IPS-18a (cell line): ENCODE results near the gene AK8.

Experiments
- H3K27ac ChIP-seq: one replicate; pipeline ENCODE4 v1.5.1; 2013; ENCODE audit warnings: low read length
- H3K27me3 ChIP-seq: one replicate; pipeline ENCODE4 v1.6.1; 2013; ENCODE audit warnings: mild to moderate bottlenecking, low read length; ENCODE audit not compliant: control insufficient read depth, insufficient read depth
- H3K36me3 ChIP-seq: one replicate; pipeline ENCODE4 v1.6.1; 2013; ENCODE audit warnings: low read depth, low read length; ENCODE audit not compliant: control insufficient read depth
- H3K4me1 ChIP-seq: one replicate; pipeline ENCODE4 v1.6.1; 2013; ENCODE audit warnings: low read depth, low read length; ENCODE audit not compliant: control insufficient read depth
- H3K4me3 ChIP-seq: one replicate; pipeline ENCODE4 v1.5.1; 2013; ENCODE audit warnings: low read length
- H3K9ac ChIP-seq: one replicate; pipeline ENCODE4 v1.6.1; 2013; ENCODE audit warnings: mild to moderate bottlenecking, low read length, moderate library complexity
- H3K9me3 ChIP-seq: one replicate; pipeline ENCODE4 v1.6.1; 2013; ENCODE audit warnings: low read depth, low read length; ENCODE audit not compliant: control insufficient read depth

Gene AK8

DNA sequence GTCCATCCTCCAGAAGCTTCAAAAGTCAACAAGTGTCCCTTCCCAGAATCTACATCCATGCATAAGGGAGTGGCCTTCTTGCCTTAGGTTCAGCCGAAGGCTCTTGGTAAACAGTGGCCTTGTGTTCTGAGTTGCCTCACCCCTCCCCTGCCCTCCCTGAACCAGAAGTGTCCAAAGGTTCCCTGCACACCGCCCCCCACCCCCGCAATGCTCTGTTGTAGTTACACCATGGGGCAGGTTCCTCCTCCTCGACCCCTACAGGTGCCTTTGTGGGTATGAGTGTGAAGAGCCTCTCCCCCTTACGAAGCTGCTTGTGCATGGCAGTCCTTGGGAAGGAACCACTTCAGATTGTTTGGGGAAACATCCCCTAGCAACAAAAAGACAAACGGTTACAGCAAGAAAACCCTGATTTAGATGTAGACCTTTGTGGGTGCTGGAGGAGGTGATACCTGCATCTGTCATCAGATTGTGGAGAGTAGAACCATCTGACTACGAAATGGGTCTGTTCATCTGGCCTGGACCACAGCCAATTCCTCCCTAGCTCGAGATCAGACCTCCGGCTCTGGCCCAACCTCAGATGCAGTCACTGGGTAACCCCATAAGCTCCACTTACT is 7.7 kb upstream of the AK8 start:
- Histone ChIP-seq H3K4me1 (no peaks in the 10 kb centered on the region), H3K4me3 (no peak overlapping the region), H3K27ac (no peak overlapping the region), H3K9me3 (no peaks in the 10 kb centered on the region), H3K9ac (no peak overlapping the region), H3K27me3 (no peaks in the 10 kb centered on the region), H3K36me3 (no peaks in the 10 kb centered on the region)

DNA sequence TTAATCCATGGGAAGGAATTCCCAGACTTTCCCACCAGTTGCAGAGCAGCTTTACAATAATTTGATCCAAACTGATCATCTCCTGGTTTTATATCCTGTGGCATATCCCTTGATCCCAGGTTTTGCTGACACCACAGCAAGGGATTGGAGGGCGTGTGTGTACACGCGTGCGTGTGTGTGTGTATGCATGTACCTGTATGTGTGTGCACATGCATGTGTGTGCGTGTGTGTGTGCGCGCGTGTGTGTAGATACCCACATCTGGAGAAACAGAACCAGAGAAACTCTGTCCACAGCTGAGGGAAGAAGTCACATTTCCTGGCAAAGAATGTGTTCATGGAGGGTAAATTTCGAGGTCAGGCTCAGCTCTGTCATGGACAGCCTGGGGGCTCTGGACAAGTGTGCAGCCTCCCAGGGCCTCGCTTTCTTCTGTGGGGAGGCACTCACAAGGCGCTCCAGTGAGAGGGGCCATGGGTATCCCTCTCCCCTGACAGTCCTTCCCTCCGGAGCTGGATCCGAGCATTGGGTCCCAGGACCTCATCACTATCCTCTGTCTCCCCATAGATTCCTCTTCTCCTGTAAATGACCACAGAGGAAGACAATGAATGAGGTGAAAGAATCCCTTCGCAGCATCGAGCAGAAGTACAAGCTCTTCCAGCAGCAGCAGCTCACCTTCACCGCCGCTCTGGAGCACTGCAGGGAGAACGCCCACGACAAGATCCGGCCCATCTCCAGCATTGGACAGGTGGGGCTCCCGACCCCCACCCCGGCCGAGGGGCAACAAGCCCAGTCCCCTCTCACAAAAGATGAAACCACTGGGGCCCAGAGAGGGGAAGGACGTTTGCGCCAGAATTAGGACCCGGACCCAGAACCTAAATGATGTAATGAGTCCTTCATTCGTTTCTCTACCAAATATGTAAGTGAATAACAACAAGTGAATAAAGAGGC is 5.5 kb upstream of the AK8 start:
- no peak overlapping the region for H3K9ac ChIP-seq
- H3K9me3 ChIP-seq: no peaks in the 10 kb centered on the region
- H3K27ac ChIP-seq: no peak overlapping the region
- H3K4me1 ChIP-seq: no peaks in the 10 kb centered on the region
- H3K4me3 ChIP-seq: no peak overlapping the region
- H3K36me3 ChIP-seq: no peaks in the 10 kb centered on the region
- peaks cover 14% of the 10 kb centered on the region for H3K27me3 ChIP-seq

DNA sequence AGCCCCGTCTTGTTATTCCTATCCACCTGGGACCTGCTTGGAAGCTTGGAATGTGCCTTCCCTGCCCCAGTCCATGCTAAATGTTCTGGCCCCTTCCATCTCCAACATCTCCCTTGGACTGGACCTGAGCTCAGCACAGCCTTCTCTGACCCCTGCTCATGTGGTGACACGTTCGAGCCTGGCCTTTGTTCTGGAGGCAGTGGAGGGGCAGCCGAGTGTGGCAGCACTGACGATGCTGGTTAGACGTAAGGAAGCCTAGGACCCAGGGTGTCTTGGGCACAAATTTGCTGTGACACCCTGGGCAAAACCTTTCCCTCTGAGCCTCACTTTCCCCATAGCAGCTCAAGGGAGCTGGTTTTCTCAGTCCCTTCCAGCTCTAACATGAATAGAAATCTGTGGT is 4.5 kb upstream of the AK8 start:
- H3K9ac ChIP-seq: no peak overlapping the region
- H3K9me3 ChIP-seq: no peaks in the 10 kb centered on the region
- H3K27ac ChIP-seq: no peak overlapping the region
- peaks cover 18% of the 10 kb centered on the region for H3K27me3 ChIP-seq
- H3K4me3 ChIP-seq: no peak overlapping the region
- no peaks in the 10 kb centered on the region for H3K4me1 ChIP-seq
- no peaks in the 10 kb centered on the region for H3K36me3 ChIP-seq

DNA sequence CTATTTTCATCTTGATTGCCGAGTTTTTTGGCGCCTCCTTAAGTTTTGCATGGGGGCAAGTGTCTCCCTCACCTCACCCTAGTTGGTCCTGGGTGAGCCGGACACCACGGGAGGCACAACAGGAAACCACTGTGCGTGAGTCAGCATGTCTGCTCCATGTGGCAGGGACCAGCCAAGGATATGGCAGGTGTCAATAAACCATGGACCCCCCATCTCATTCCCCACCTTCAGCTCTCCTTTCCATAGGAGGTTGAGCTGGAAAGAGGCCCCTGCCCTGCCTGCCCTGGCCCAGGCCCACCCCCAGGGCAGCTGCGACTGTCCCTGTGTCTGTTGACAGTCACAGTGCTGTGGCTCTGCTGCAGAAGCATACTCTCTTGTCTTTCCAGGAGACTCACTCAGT is 3.7 kb upstream of the AK8 start:
- Histone ChIP-seq H3K9ac (no peak overlapping the region), H3K9me3 (no peaks in the 10 kb centered on the region), H3K36me3 (no peaks in the 10 kb centered on the region), H3K27me3 (peaks cover 26% of the 10 kb centered on the region), H3K4me3 (no peak overlapping the region), H3K4me1 (no peaks in the 10 kb centered on the region), H3K27ac (no peak overlapping the region)

DNA sequence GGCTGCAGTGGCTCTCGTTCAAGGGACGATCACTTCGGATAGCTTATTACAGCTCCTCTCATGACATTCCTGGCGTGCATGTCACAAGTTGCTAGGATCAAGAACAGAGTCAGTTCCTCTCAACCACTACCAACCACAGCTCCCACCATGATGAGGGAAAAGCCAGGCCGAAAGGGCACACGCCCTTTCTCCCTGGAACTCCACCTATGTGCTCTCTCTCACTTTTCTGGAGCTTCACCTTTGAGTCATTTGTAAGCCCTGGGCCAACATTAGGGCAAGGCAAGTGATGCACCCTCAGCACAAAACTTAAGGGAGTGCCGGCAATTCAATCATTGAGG is 2.2 kb upstream of the AK8 start:
- H3K4me3 ChIP-seq: no peak overlapping the region
- no peak overlapping the region for H3K27ac ChIP-seq
- no peaks in the 10 kb centered on the region for H3K9me3 ChIP-seq
- H3K36me3 ChIP-seq: no peaks in the 10 kb centered on the region
- no peak overlapping the region for H3K9ac ChIP-seq
- peaks cover 27% of the 10 kb centered on the region for H3K27me3 ChIP-seq
- no peaks in the 10 kb centered on the region for H3K4me1 ChIP-seq

DNA sequence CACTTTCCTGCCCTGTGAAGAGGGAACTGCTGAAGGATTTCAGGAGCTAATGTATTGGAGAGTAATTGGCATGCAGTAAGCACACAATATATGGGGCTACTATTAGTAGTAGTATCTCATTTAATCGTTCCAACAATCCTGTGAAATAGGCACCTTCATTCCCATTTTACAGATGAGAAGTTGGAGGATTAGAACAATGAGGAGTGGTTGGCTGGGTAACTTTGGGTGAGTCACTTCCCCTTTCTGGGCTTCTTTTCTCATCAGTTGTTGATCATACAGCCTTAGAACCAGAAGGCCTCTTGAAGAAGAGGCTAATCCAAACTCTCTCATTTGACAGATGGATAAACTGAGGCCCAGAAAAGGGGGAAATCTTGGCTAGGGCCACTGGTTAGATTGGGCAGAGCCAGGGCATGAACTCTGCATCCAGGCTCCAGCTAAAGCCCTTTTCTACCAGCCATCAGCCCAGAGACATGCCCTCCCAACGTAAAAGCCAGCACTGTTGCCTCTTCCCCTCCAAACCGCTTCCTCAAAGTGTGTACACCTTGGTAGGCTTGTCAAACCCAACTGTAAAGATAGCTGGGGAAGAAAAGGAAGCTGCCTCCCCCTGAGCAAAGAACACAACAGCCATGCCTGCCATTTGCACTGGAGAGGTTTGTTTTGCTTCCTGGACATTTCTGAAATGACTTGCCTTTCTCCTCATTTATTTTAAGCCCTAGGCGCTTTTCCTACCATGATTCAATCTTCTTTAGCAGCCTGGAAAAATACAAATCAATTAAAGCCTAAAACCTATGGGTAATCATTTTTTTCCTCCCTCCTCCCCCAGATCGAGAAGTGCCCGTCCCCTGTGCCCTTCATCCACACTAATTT is 1.6 kb upstream of the AK8 start:
- H3K9ac ChIP-seq: no peak overlapping the region
- H3K4me3 ChIP-seq: no peak overlapping the region
- H3K27me3 ChIP-seq: peaks cover 27% of the 10 kb centered on the region
- no peak overlapping the region for H3K27ac ChIP-seq
- no peaks in the 10 kb centered on the region for H3K4me1 ChIP-seq
- no peaks in the 10 kb centered on the region for H3K9me3 ChIP-seq
- H3K36me3 ChIP-seq: no peaks in the 10 kb centered on the region

DNA sequence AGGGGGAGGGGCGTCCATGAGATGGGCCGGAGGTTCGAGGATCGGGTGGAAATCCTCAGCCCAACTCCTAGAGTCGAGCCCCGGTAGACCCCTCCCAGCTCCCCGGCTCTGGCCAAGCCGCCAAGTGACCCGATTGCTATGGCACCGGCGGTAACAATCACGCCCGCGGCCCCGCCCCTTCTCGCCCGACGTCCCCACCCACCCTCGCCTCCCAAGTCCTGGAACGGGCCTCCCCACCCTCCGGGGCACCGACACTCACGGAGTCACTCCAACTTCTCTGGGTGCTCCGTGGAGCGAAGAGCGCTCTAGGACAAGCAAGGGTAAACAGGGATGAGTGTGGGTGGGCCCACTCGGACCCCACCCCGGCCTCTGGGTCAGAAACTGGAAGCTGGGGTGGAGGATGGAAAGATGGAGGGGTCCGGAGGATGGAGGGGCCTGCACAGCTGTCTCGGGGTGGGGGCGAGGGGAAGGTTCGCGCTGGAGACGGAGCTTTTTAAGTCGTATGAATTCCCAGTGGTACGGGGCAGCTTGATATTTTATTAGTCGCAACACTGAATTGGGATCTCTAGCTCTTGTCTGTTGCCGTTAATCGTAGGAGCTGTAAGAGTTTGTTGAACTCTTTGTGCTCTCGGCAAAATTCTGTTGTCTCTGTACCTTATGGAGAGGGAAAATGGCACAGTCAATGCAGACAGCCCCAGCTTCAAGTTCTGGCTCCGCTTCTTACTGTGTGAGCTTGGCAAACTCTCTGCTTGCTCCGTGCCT is 792 bp upstream of the AK8 start, which contains the start of gene SPACA9:
TSS of gene SPACA9 (plus strand) at position 204 of the 762 bp plus-strand sequence. CDS start 5,050 bp downstream, outside the sequence.
- H3K27ac ChIP-seq: no peak within 1 kb of the TSS

DNA sequence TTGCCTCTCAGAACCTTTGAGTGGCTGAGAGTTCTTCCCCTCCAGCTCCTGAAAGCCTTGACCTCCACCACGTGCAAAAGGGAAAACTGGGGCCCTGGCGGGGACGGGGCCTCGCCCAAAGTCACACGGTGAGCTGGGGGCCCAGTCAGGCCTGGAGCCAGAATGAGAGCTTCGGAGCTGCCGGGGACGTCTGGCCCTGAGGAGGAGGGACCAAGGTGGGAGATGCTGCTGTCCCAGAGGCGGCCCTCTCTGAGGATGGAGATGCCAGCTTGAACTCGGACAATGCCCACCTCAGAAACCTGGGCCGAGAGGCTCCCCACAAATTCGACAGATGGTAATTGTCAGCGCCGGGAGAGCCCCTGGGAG is 643 bp downstream of the AK8 start:
- no peak overlapping the region for H3K27ac ChIP-seq
- peaks cover 27% of the 10 kb centered on the region for H3K27me3 ChIP-seq
- no peaks in the 10 kb centered on the region for H3K4me1 ChIP-seq
- no peak overlapping the region for H3K9ac ChIP-seq
- no peaks in the 10 kb centered on the region for H3K9me3 ChIP-seq
- H3K36me3 ChIP-seq: no peaks in the 10 kb centered on the region
- H3K4me3 ChIP-seq: peak overlapping the region; percentile 91

More for the DNA sequence above, 792 bp upstream of the AK8 start, which contains the start of gene SPACA9:
- Histone ChIP-seq H3K36me3 (no peaks in the 10 kb centered on the region), H3K27me3 (peaks cover 27% of the 10 kb centered on the region), H3K9me3 (no peaks in the 10 kb centered on the region), H3K4me3 (peak within 1 kb of the TSS; percentile 91), H3K4me1 (no peaks in the 10 kb centered on the region), H3K9ac (peak within 1 kb of the TSS; percentile 70)

DNA sequence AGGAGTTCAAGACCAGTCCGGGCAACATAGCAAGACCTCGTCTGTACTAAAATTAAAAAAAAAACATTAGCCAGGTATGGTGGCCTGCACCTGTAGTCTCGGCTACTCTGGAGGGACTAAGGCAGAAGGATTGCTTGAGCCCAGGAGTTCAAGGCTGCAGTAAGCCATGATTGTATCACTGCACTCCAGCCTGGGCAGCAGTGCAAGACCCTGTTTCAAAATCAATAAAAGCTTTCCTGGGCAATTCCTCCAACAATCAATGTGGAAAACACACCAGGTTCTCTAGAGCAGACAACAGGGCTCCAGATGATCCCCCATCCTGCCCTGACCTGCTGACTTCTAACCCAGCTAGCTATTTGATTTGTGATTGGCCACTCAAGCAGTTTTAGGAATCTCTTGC is 1.2 kb downstream of the AK8 start:
- Histone ChIP-seq H3K9me3 (no peaks in the 10 kb centered on the region), H3K4me3 (no peak overlapping the region), H3K4me1 (no peaks in the 10 kb centered on the region), H3K27me3 (peaks cover 27% of the 10 kb centered on the region), H3K36me3 (no peaks in the 10 kb centered on the region), H3K9ac (no peak overlapping the region), H3K27ac (no peak overlapping the region)

DNA sequence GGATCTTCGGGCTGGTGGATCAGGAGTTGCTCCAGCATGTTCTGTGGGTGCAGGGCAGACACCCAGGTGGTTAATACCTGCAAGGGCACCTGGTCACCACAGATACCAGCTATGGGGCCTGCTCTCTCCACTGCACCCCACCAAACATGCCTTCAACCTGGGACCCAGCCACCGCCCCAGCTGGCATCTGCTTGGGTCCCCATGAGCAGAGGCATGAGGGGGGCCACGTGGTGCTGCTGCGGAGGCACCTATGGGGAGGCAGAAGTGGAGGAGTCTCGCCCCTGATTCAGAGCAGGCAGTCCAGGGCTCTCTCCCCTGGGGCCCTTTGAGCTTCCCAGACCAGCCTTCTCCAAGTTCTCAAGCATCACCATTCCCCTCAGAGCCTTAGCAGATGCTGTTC is 2.9 kb downstream of the AK8 start:
- Histone ChIP-seq H3K27ac (no peak overlapping the region), H3K4me1 (no peaks in the 10 kb centered on the region), H3K36me3 (no peaks in the 10 kb centered on the region), H3K27me3 (peaks cover 27% of the 10 kb centered on the region), H3K4me3 (no peak overlapping the region), H3K9me3 (no peaks in the 10 kb centered on the region), H3K9ac (no peak overlapping the region)

DNA sequence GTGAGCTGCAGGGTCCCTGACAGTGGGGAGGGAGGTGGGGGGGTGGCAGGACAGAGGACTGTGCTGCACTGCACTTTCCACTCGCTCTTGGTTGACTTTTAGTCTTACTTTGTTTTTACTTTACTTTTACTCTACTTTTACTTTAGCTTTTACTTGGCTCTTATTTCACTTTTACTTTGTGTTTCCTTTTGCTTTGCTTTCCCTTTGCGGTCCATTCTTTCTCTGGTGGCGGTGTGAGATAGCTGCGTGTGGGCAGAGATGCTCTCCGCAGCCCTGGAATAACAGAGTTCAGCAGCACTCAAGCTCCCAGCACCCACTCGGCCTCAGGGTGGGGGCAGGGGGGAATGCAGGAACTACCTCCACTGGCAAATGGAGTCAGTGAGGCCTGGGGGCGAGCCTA is 4.7 kb downstream of the AK8 start:
- Histone ChIP-seq H3K27ac (no peak overlapping the region), H3K27me3 (peaks cover 12% of the 10 kb centered on the region), H3K9me3 (no peaks in the 10 kb centered on the region), H3K9ac (no peak overlapping the region), H3K4me1 (no peaks in the 10 kb centered on the region), H3K4me3 (no peak overlapping the region), H3K36me3 (no peaks in the 10 kb centered on the region)
